OCI-LY1 (cell line): ENCODE measurements around the gene SLC39A11.

ENCODE experiments used
- H2AFZ ChIP-seq: fragments of 200-600 bp; sonication (generic), shearing (Covaris generic); 2 replicates; pipeline ENCODE4 v1.6.0; 2014; ENCODE audit warnings: antibody characterized with exemption, mild to moderate bottlenecking, low read length
- H3F3A ChIP-seq: fragments of 200-600 bp; sonication (generic), shearing (Covaris generic); 2 replicates; pipeline ENCODE4 v1.6.0; 2014; ENCODE audit warnings: mild to moderate bottlenecking, antibody characterized with exemption, low read length, moderate library complexity; ENCODE audit not compliant: insufficient read depth
- H3K27ac ChIP-seq: fragments of 200-600 bp; sonication (generic); 2 replicates; pipeline ENCODE4 v1.5.1; 2014; ENCODE audit warnings: low read length, mixed run types, mild to moderate bottlenecking, low read depth; ENCODE audit not compliant: poor library complexity, severe bottlenecking
- H3K27me3 ChIP-seq: fragments of 200-600 bp; sonication (generic); 2 replicates; pipeline ENCODE4 v1.6.0; 2014; ENCODE audit warnings: antibody characterized with exemption, mild to moderate bottlenecking, low read length, moderate library complexity; ENCODE audit not compliant: insufficient read depth
- H3K36me3 ChIP-seq: fragments of 200-600 bp; sonication (generic); 2 replicates; pipeline ENCODE4 v1.6.1; 2014; ENCODE audit warnings: mild to moderate bottlenecking, antibody characterized with exemption, low read length, moderate library complexity, mixed read lengths; ENCODE audit not compliant: insufficient read depth
- H3K4me1 ChIP-seq: fragments of 200-600 bp; sonication (generic); 2 replicates; pipeline ENCODE4 v1.5.1; 2014; ENCODE audit warnings: mild to moderate bottlenecking, low read length, moderate library complexity; ENCODE audit not compliant: insufficient read depth, severe bottlenecking
- H3K4me2 ChIP-seq: fragments of 200-600 bp; sonication (generic), shearing (Covaris generic); 2 replicates; pipeline ENCODE4 v1.6.1; 2014; ENCODE audit warnings: low read length
- H3K4me3 ChIP-seq: fragments of 200-600 bp; sonication (generic); 2 replicates; pipeline ENCODE4 v1.5.1; 2014; ENCODE audit warnings: low read length, low read depth, mild to moderate bottlenecking, mixed read lengths; ENCODE audit not compliant: poor library complexity, severe bottlenecking
- H3K79me2 ChIP-seq: fragments of 200-600 bp; shearing (Covaris generic); 2 replicates; pipeline ENCODE4 v1.6.1; 2016; ENCODE audit warnings: mixed run types, low read length, mixed read lengths; ENCODE audit not compliant: insufficient read depth
- H3K9ac ChIP-seq: fragments of 200-600 bp; sonication (generic), shearing (Covaris generic); 2 replicates; pipeline ENCODE4 v1.6.1; 2014; ENCODE audit warnings: mild to moderate bottlenecking, low read length, mixed read lengths
- H3K9me2 ChIP-seq: fragments of 200-600 bp; sonication (generic), shearing (Covaris generic); 2 replicates; pipeline ENCODE4 v1.6.1; 2014; ENCODE audit warnings: low read depth, mild to moderate bottlenecking, low read length, mixed read lengths
- H3K9me3 ChIP-seq: fragments of 200-600 bp; shearing (Covaris generic); 2 replicates; pipeline ENCODE4 v1.6.1; 2014; ENCODE audit warnings: low read length, mixed read lengths
- H4K20me1 ChIP-seq: fragments of 200-600 bp; sonication (generic), shearing (Covaris generic); 2 replicates; pipeline ENCODE4 v1.6.0; 2016; ENCODE audit warnings: mild to moderate bottlenecking, low read length; ENCODE audit not compliant: insufficient read depth
- CTCF ChIP-seq: fragments of 200-600 bp; sonication (generic), shearing (Covaris generic); IDR thresholded peaks from 2 replicates; pipeline ENCODE4 v1.5.1; 2017; ENCODE audit warnings: mild to moderate bottlenecking, antibody characterized with exemption, low read length, moderate library complexity, mixed read lengths
- EZH2 ChIP-seq: fragments of 200-600 bp; sonication (generic), shearing (Covaris generic); IDR thresholded peaks from 2 replicates; pipeline ENCODE4 v1.8.0; 2017; ENCODE audit warnings: borderline replicate concordance, mixed run types, mild to moderate bottlenecking, antibody characterized with exemption, low read length, moderate library complexity, mixed read lengths

The SLC39A11 gene

GRCh38 chr17:72615627-72615991, 476.9 kb downstream of the SLC39A11 start:
- H4K20me1 ChIP-seq: no peaks in the 10 kb centered on the region
- H3K4me1 ChIP-seq: no peaks in the 10 kb centered on the region
- no peak overlapping the region for H2AFZ ChIP-seq
- no peak overlapping the region for H3K27ac ChIP-seq
- TF ChIP-seq EZH2 (no peak), CTCF (no peak)
- no peaks in the 10 kb centered on the region for H3K9me3 ChIP-seq
- no peaks in the 10 kb centered on the region for H3K9me2 ChIP-seq
- H3K9ac ChIP-seq: no peak overlapping the region
- H3K27me3 ChIP-seq: 0 out of 2 replicates have a peak, but pooled peaks cover 7% of the 10 kb centered on the region
- no peaks in the 10 kb centered on the region for H3K36me3 ChIP-seq
- H3F3A ChIP-seq: no peaks in the 10 kb centered on the region
- no peaks in the 10 kb centered on the region for H3K79me2 ChIP-seq
- no peak overlapping the region for H3K4me3 ChIP-seq
- no peak overlapping the region for H3K4me2 ChIP-seq

- no peaks in the 10 kb centered on the region for H3K4me1 ChIP-seq
- H3K9me3 ChIP-seq: no peaks in the 10 kb centered on the region
- no peak overlapping the region for H3K4me3 ChIP-seq
- no peaks in the 10 kb centered on the region for H4K20me1 ChIP-seq
- H3K9ac ChIP-seq: no peak overlapping the region
- no peaks in the 10 kb centered on the region for H3K36me3 ChIP-seq
- H3K27ac ChIP-seq: no peak overlapping the region
- H3K79me2 ChIP-seq: no peaks in the 10 kb centered on the region
- H3K9me2 ChIP-seq: no peaks in the 10 kb centered on the region
- no peaks in the 10 kb centered on the region for H3F3A ChIP-seq
- H3K4me2 ChIP-seq: no peak overlapping the region
- H3K27me3 ChIP-seq: 0 out of 2 replicates have a peak, but pooled peaks cover 7% of the 10 kb centered on the region
- TF ChIP-seq EZH2: no peak
- no peak for TF ChIP-seq CTCF
- no peak overlapping the region for H2AFZ ChIP-seq
These were observed 477.4 kb downstream of the SLC39A11 start for GRCh38 chr17:72614871-72615626.

DNA sequence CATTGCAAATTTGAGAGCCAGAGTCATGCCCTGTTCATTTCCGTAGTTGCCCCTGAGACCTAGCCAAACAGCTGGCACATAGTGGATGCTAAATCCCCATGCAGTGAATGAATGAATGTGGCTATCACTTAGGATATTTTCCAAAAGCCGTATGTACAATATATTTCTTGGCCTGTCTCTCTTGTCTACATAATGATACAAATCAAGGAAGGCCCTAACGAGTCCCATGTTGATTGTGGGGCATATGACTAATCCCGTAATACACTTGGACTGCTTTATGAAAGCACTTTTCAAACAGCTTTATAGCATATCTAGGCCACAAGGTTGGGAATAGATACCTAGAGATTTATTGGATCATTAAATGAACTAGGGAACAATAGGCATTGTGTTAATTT, 478.0 kb downstream of the SLC39A11 start:
- Histone ChIP-seq H3K27ac (no peak overlapping the region), H3K9me3 (no peaks in the 10 kb centered on the region), H3K4me2 (no peak overlapping the region), H3K4me3 (no peak overlapping the region), H3K79me2 (no peaks in the 10 kb centered on the region), H3F3A (no peaks in the 10 kb centered on the region), H3K9me2 (no peaks in the 10 kb centered on the region), H3K4me1 (no peaks in the 10 kb centered on the region), H2AFZ (no peak overlapping the region), H3K9ac (no peak overlapping the region), H3K27me3 (0 out of 2 replicates have a peak, but pooled peaks cover 7% of the 10 kb centered on the region), H4K20me1 (no peaks in the 10 kb centered on the region), H3K36me3 (no peaks in the 10 kb centered on the region)
- TF ChIP-seq CTCF: no peak
- TF ChIP-seq EZH2: no peak
